ENCODE results near the gene SMAD3. TPM values are rescaled to one million over a fixed set of nuclear protein-coding genes. Genes with fewer than 3 reads are reported as not detected.

Gene SMAD3
- total RNA-seq, 1 donor from 2014 or later, result 35.6 TPM

DNA sequence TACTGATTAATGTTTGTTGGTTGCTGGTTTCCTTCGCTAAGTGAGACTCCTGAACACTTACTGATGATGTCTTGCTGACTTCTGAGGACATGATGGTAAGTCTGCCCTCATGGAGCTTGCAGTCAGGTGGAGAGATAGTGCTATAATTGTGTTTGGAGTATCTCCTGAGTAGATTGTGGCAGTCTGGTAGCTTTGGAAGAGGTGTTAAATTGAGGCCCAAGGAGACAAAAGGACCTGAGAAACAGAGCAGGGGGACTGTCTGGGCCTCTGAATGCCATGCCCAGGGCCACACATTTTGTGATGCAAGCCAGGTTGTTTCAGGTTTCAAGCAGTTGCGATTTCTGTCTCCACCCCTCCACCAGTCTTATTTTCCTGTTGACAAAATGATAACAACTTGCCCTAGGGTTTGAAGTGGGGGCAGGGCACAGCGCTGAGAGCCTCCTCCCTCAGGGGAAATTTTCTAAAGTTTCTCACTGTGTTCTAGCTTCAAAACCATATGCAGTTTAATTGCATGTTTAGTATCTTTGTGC is 16.7 kb downstream of the SMAD3 start:
- no peak for ATAC-seq

DNA sequence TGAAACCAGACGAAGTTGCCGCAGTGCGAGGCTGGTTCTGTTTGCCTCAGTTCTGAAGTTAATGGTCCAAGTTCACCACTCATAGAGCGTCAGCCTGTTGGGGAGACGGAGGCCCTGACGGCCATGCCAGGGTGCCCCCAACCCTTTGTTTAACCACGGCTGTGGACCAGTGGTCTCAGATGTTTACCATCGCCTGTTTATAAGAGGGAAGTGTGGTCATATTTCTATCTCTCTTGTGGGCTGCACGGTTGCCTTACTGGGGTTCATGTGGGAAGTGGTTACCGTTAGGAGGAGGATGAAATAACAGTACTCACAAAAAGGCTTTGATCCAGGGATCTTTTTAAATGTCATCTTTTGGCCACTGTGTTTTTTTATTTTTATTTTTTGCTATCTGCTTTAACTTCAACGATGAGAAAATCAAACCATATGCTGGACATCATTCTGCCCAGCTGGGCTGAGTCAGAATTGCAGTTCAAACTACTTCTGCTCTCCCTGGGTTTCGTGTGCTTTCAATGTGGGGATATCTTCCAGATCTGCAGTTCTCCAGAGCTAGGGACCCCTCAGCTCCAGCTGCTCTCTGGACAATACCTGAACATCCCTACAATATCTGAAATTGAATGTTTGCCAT is 17.8 kb downstream of the SMAD3 start:
- ATAC-seq, result no peak

DNA sequence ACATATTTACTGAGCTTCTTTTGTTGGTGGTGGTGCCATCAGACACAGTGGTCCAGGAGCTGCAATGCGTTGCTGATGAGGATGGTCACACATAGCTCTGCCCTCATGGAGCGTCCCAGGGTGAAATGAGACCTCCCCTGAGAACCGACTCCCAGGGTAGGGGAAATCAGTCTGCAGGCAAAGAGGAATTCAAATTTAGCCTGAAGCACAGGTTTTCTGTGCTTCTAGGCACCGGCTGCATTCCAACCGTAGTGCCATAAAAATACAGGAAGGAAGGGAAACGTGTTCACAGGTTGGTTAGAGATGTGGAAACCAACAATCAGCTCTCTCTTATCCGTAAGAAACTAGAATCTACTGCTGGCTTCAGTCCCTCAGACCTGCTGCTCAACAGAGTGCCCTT is 19.2 kb downstream of the SMAD3 start:
- ATAC-seq, result no peak

DNA sequence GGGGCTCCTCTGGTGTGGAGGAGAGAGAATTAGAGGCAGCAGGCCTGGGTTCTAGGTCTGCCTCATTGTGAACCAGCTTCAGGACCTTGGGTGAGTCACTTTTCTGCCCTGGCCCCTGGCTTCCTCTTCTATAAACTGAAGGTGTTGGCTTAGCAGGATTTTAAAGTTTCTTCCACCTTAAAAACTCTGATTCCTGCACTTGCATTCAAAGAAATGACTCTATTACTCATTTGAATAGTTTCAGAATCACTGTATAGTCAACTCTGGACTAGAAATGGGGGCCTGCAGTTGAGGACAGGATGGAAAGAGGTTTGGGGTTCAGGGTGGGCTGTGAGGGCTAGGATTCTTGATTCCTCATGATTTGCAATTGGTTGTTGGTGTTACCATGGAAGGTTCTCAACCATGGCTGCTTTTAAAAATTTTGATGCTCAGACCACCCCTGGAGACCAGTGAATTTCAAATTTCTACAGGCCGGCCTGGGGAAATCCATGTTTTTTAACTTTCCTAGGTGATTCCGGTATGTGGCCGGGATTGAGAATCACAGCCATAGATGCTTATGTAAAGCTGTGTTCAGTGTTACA is 19.9 kb downstream of the SMAD3 start:
- ATAC-seq, result no peak

DNA sequence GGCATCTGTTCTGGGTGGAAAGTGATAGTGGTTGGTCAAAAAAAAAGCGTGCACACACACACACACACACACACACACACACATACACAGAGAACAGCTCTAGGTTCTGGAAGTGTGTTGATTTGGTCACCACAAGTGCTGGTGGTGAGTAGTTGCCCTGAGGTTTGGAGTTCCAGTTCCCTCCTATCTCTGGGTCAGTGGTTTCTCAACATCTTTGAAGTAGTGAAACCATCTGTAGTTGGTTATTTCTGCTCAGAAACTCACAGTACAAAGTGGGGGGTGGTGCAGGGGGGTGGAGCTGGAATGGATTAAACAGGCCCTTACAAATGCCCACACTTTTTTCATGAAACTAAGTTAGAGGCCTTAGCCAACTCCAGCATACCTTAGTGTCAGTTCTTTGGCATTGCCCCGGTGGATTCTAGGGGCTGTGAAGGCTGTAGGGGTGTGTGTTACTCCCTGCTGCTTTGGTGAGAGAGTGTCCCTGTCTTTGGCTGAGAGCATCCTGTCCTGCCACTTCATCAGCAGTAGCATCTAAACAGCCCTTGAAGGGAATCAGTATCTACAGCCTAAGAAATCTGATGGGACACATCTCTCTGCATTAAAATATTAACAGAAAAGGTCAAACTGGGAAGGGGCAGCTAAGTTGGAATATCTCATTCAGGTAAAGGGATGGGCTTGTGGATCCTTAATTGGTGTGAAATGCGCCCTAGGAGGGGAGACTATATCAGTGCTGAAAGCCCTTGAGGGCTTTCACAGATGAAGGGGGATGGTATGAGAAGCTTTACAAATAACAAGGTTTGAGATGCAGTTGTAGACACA is 20.6 kb downstream of the SMAD3 start:
- peak; percentile 27 for ATAC-seq

DNA sequence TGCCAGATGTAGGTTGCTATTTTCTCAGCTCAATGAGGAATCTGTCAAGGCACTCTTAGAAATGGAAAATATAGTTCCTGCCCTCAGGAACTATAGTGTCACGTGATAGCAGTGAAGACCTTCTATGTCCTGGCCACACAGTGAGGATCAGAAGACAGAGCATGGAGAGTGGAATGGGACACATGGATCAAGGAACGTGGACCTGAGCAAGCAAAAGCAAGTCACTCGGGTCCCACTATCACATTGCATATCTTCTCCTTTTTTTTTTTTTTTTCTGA is 21.2 kb downstream of the SMAD3 start:
- ATAC-seq, result no peak

DNA sequence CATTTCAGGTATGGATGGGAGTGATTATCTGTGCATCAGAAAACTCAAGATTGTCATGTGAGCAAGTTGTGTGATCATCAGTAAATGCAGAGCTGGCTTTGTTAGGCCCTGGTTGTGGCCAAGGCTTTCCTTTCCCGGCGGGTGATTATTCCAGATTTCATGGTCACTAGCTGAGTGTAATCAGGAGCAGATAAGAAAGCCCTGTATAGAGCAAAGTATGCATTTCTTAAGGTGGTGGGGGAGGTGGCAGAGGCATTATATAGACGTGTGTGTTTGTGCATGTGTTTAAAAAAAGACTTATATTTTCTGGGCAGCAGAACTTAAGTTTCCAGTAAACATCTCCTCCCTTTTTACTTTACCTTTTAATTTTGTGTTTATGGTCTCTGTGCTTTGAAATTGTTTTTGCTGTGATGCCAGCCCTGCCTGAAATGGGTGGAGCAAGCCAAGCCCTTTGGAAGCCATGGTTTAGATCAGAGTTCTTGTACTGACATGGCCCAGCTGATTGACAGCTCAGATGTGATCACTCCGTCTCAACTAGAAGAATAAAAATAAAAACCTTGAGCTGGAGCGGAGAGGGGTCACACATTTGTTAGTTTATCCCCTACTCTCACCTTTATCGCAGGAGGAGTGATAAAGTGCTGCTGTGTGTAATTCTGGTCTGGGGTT is 22.2 kb downstream of the SMAD3 start:
- peak; percentile 17 for ATAC-seq

DNA sequence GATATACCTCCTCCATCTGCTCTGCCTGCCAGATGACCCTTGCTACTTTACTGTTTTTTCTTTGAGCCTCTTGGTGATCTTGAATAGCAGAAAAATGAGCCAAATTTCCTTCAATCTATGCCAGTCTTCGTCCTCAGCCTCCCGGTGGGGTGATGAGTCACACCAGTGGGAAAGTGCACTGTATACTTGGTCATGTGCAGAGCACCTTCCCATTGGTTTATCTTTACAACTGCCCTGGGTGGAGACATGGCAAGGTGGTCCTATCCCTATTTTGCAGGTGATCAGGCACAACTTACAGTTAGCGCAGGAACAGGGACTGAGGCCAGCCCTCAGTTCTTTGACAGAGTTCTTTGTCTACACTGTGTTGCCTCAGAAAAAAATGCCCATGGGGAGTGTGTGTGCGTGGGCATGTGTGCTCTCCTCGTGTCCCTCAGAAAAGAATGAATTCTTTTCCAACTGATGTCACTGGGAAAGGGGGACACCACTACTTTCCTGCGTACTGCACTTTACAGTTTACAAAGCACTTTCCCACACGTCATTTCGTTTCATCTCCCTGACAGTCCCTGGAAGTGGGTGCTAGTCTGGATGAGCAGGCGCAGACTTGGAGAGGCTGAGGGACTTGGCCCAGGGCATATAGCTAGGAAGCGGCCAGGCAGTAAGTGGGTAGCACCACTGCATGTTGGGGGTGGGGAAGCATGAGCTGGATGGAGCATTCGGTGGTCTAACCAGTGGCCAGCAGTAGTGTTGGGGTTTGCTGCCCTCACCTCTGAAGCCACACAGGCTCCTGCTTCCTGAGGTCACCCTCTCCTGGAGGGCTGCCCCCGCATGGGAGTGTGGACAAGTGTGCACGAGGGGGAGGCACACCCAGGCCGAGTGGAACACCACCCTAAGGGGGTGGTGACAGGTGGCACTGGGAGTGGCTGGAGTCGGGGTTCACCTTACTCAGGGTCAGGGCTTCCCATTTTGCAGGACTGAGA is 24.1 kb downstream of the SMAD3 start:
- ATAC-seq, result no peak

DNA sequence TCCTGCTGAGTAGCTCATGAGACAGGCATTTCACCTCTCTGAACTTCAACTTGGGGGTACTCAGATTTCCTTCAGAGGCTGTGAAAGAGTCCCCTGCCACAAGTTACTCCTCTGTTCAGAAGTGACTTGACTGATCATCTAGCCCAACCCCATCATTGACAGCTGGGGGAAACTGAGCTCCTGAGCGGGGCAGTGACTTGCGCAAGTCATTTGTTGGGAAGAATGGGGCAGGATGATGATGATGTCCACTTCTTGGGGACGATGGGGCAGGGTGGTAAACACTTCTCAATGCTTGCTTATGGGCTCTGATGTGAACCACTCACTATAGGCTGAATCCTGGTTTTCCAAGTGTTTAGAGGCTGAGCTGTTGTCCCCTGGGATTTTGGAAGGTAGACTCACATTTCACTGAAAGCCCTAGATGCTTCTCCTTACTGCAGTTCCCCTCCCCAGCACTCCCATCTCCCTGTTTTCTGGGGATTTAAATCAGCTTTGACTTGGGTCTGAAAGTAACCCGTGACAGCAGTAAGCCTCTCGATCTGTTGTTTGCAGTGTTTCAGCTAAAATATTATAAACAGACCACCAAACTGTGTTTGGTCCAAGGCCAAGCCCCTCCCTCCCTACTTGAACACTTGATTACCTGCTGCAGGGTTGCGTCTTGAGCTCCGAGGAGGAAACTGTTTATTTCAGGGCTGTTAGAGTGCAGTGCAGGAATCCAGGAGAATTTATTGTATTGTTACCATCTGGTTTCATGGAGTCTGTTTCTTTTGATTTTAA is 25.1 kb downstream of the SMAD3 start:
- ATAC-seq, result no peak

DNA sequence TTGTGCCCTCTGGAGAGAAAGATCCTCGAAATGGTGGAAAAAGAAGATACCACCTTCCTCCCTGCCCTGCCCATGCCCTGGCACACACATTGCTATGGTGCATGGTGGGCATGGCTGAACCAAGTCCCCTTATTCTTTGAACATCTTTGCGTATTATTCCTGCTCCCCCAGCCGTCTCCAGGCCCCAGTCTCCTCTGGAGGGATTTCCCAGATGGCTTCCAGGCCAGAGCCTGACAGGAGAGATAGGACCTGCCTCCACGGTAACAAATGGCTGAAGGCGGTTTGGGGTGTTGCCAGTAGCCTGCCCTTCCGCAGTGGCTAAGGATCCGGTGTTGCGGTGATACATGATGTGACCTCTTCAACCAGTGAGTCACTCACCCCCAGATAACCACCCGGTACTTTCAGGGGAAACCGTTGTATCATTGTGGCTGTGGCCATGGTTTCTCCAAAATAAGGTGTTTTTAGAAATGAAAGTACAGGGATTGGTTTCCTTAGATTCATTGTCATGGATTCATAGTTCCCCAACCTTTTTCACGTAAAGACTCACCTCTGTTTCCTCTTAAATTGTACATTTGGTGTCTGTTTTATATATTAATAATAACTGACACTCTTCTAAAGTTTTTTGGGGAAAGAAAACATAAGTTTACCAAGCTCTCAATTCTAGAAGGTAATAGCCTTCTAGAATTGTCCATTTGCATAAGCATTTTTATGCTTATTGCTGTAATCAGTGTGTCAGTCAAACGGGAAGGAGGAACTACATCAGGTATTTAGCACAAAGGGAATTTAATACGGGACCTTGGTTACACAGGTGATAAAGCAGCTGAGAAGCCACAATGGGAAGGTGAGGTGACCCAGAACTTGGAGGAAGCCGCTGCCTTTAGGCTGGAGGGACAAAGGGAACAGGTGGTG is 25.9 kb downstream of the SMAD3 start:
- ATAC-seq, result peak; percentile 76

DNA sequence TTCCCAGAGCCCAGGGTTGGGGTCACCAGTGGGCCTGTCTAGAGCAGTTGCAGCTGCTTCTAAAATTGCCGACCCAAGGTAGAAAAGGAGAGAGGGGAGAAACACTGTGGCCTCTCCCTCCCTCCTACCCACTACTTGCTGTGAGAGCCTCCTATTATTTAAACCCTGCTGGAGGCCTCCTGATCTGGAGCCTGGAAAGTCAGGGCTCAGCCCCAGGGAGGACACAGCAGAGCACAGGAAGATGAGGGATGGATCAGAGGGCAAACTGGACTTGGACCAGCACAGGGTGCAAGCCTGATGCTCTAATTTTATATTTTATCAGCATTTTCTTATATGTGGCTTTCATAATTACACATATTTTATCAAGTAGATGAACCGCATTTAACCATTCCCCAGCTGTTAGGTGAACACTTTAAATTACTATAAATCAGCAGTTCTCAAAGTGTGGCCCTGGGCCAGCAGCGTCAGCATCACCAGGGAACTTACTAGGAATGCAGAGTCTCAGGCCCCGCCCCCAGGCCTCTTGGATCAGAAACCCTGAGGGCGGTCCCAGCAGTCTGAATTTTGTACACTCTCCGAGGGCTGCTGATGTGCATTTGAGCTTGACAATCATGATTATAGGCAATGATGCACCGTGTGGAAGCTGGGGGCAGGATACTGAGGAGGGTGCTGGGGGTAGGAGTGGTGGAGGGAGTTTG is 26.7 kb downstream of the SMAD3 start:
- ATAC-seq, result no peak

DNA sequence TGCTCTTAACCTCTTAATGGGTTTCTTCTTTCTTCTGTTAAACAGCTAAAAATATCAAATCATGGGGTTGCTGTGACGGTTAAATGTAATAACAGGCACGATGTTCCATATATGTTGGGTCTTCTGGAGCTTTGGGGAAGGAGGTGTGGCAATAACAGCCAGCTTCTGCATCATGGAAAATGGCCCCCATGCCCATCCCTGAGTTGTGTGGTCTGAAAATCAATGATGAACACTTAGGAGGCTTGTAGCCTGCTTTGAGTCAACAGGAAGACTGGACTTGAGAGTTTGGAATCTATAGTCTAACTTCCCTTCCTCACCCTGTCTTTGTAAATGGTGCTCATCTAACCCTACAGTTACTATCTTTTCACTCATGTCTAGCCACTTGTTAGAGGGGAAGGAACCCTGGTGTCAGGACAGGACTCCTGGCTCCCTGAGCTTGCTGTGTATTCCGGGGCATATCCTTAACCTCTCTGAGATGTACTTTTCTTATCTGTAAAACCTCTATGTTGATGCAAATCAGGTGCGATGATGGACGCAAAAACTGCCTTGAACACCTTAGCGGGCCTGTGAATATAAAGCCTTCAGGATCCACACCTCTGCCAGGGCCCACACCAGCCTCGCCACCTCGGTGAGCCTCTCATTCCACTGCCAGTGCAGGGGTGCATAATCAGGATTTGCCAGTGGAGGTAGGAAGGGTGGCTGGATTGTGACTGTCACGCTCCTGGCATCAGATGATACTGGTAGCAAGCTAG is 27.5 kb downstream of the SMAD3 start:
- no peak for ATAC-seq

DNA sequence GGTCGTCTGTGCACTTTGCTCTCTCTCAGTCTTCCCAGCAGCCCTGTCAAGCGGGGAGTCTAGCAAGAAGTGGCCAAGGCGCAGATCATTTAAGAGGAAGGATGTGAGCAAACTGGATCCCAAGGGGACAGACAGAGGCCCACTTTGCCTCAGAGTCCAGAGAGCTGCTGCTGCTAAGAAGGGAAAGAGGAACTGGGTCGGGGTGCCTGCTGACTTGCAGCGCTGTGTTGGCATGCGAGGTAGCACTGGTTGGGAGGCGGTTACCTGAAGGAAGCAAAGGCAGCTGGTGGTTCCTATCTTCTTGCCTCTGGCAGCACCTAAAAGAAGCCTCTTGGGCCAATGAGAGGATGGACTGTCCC is 28.1 kb downstream of the SMAD3 start:
- ATAC-seq, result peak; percentile 8

DNA sequence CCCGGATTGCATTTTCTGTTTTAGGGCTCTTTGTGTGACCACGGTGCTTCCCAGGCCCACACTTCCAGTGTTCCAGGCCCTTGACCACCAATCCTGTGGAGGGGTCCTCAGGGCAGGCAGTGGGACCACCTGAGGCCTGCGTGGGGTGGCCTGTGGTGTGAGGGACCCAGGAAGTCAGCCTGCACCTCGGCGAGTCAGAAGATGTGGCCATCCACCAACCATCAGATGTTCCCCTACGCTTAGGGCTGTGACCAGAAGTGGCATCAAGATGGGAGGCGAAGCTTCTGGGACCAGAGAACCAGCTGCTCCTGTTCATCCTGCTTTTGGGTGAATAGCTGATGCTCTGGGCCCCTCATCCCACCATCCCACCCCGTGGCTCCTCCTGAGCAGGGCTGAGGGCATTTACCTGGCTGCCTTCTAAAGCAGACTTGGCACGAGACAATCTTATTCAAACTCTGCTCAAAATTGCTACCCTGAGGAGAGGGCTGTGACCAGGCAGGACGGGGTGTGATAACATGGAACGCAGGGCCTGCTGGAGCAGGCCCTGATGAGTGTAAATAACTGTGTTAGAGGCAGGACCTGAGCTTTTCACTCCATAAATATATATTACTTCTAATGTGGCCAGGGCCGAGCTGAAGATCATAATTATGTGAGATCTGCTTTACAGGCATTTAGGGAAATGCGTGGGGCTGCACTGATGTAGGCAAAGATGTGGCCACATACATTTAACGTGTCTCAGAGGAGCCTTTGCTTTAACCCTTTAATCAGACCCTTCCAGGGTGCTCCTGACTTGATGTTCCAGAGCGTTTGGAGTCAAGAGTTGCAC is 28.8 kb downstream of the SMAD3 start:
- ATAC-seq, result no peak

DNA sequence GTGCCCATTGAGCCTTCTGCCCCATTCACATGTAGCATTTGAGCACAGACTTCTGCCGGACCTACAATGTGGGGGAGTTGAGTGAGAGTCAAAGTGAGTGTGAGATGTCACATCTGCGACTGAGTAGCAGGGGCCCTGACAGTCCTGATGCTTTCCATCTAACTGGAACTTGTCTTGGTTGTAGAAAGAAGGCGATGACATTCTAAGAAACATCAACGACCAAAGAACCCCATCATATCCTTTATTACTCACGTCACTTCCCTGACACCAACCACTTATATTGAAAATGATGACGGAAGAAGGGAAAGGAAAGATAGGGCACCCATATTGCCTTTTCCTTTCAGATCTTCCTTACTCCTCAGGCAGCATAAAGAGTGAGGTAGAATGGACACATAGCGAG is 30.5 kb downstream of the SMAD3 start:
- no peak for ATAC-seq

DNA sequence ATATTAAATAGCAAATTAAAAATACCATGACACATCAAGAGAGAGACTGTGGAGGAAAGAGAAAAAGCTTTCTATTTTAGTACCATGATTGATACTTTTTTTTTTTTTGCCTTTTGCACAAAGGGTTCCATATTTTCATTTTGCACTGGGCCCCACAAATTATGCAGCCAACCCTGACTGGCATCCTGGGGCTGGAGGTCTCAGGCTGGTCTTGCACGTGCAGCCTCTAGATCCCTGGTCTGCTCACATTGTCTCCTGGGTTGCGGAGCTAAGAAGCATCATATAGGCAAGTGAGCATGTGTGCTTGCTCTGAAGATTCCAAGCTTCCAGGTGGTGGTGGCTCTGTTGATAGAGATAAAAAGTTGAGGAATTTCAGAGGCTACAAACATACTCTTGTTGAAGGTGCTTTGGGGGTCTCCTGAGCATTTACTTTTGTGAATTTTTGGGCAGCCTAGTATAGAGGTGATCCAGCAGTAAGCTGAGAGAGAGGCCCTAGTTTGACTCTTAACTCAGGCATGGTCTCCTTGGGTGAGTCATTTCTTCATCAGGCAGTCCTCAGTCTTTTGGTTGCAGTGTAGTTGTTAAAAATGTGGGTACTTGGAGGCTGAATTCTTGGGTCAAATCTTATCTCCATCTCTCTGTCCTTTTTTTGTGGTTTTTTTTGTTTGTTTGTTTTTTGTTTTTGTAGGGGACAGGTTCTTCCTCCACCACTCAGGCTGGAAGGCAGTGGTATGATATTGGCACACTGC is 31.3 kb downstream of the SMAD3 start:
- ATAC-seq, result no peak

DNA sequence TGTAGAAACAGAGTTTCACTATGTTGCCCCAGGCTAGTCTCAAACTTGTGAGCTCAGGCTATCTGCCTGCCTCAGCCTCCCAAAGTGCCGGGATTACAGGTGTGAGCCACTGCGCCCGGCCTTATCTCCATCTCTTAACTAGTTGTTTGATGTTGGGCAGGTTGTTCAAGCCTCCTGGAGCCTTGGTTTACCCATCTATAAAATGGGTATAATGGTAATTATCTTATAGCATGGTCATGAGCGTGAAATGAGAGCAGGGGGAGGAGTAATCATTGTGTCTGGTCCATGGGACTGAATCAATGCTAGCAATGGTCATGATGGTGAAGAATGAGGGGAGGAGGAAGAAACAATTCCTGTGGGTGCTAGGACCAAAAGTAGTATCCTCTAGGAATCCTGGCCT is 32.0 kb downstream of the SMAD3 start:
- ATAC-seq, result no peak

Data from esophagus mucosa (tissue), 1 donor.